K562 (cell line): Measurements from ENCODE around the gene RFC2. TPM values are rescaled to one million over a fixed set of nuclear protein-coding genes. Genes with fewer than 3 reads are reported as not detected.
A peak's percentile ranks its signal among the peaks of the same experiment; 100 is the strongest.

Source experiments
- ATAC-seq: fragments of 200-7000 bp; cut with Tn5 transposase; 3 replicates; pipeline ENCODE4 v1.9.1; 2020; ENCODE audit warnings: moderate library complexity
- BruUV-seq: library from RNA; stranded (reverse); fragments of 400-500 nt; replicated peaks from 2 replicates; lab custom pipeline; 2021; lab: Mats Ljungman, UMichigan
- CTCF ChIA-PET: fragments of 300-600 bp; formaldehyde crosslinking; extraction: SDS; loops from one replicate; lab custom pipeline; 2021; ENCODE audit warnings: low intra/inter-chr PET ratio; lab: Yijun Ruan, JAX
- POLR2A ChIA-PET: fragments of 300-600, 350-650 bp; sonication (Branson Sonifier 250); formaldehyde crosslinking; extraction: SDS; loops from one replicate; lab custom pipeline; 2021; ENCODE audit warnings: antibody characterized with exemption, inconsistent platforms; lab: Yijun Ruan, JAX
- DNase-seq, 4 experiments: peaks; one replicate each; pipeline versions ENCODE4 v3.0.0 to v3.0.0-alpha.2; 2011 to 2018; ENCODE audit warnings: low spot score in 3 of 4, mixed read lengths in 3 of 4; ENCODE audit errors: extremely low read depth in 1 of 4
- FAIRE-seq: peaks from 2 replicates; lab custom pipeline; 2011; peaks lifted over from hg19 to GRCh38; lab: Jason Lieb, UNC
- H2AFZ ChIP-seq: 2 replicates; pipeline ENCODE4 v1.6.0; 2011; ENCODE audit warnings: low read depth, low read length, control low read depth, inconsistent platforms
- H3K27ac ChIP-seq: fragments of 200-600 bp; 3 replicates; pipeline ENCODE4 v1.8.0; 2011; ENCODE audit warnings: low read depth, mild to moderate bottlenecking, control low read depth, inconsistent platforms, low read length, moderate library complexity, mixed read lengths; ENCODE audit errors: extremely low read depth
- H3K27me3 ChIP-seq, 2 experiments: fragments of 300-600 bp in 1 of 2; 2 replicates in 1 of 2; 3 replicates in 1 of 2; pipeline versions ENCODE4 v1.6.0 to v1.8.0; 2011; ENCODE audit warnings: inconsistent platforms in 2 of 2, low read length in 2 of 2, mild to moderate bottlenecking in 1 of 2, mixed read lengths in 1 of 2, moderate library complexity in 1 of 2; ENCODE audit not compliant: control insufficient read depth in 2 of 2, insufficient read depth in 2 of 2
- H3K36me3 ChIP-seq: fragments of 300-600 bp; 3 replicates; pipeline ENCODE4 v1.8.0; 2011; ENCODE audit warnings: mild to moderate bottlenecking, low read length, inconsistent platforms; ENCODE audit not compliant: control insufficient read depth, insufficient read depth
- H3K4me1 ChIP-seq, 2 experiments: fragments of 200-600 bp in 1 of 2; replicated peaks in 1 of 2; 2 replicates in 1 of 2; 3 replicates in 1 of 2; pipeline versions ENCODE4 v1.5.1 to v1.8.0; 2011; ENCODE audit warnings: inconsistent platforms in 2 of 2, low read length in 2 of 2, mild to moderate bottlenecking in 1 of 2, mixed read lengths in 1 of 2, moderate library complexity in 1 of 2; ENCODE audit not compliant: control insufficient read depth in 2 of 2, insufficient read depth in 2 of 2
- H3K4me2 ChIP-seq: 2 replicates; pipeline ENCODE4 v1.6.1; 2011; ENCODE audit warnings: low read length, control low read depth, inconsistent platforms, mixed read lengths; ENCODE audit not compliant: insufficient read depth
- H3K4me3 ChIP-seq: fragments of 200-600 bp; sonication (generic), shearing (Covaris generic); 2 replicates; pipeline ENCODE4 v1.5.1; 2016; ENCODE audit warnings: control low read depth, inconsistent platforms
- H3K79me2 ChIP-seq: fragments of 200-600 bp; 3 replicates; pipeline ENCODE4 v1.8.0; 2011; ENCODE audit warnings: low read length, inconsistent platforms; ENCODE audit not compliant: control insufficient read depth, insufficient read depth
- H3K9ac ChIP-seq, 2 experiments: 2 replicates each; pipeline versions ENCODE4 v1.6.0 to v1.6.1; 2011; ENCODE audit warnings: low read depth in 2 of 2, low read length in 2 of 2, control low read depth in 1 of 2, inconsistent platforms in 1 of 2, mild to moderate bottlenecking in 1 of 2, mixed read lengths in 1 of 2; ENCODE audit not compliant: insufficient read depth in 1 of 2
- H3K9me1 ChIP-seq: one replicate; pipeline ENCODE4 v1.6.0; 2011; ENCODE audit warnings: inconsistent platforms, mild to moderate bottlenecking, low read length, moderate library complexity; ENCODE audit not compliant: control insufficient read depth, insufficient read depth
- H3K9me3 ChIP-seq: replicated peaks from 2 replicates; pipeline ENCODE4 v1.5.1; 2011; ENCODE audit warnings: low read depth, low read length, inconsistent platforms; ENCODE audit not compliant: control insufficient read depth, insufficient read depth
- H4K20me1 ChIP-seq: replicated peaks from 2 replicates; pipeline ENCODE4 v1.6.1; 2011; ENCODE audit warnings: low read length, inconsistent platforms, mixed read lengths; ENCODE audit not compliant: control insufficient read depth, insufficient read depth
- CTBP1 ChIP-seq: fragments of 450-650 bp; IDR thresholded peaks from 2 replicates; pipeline ENCODE4 v1.6.1; 2016; ENCODE audit warnings: borderline replicate concordance
- HNRNPLL ChIP-seq: fragments of 200-400 bp; formaldehyde crosslinking; IDR thresholded peaks from 2 replicates; pipeline ENCODE4 v1.6.1; 2017; ENCODE audit warnings: low read length, low read depth, mild to moderate bottlenecking; ENCODE audit not compliant: poor library complexity, severe bottlenecking
- ZEB2 ChIP-seq: fragments of 450-650 bp; IDR thresholded peaks from 2 replicates; pipeline ENCODE4 v1.6.1; 2016
- ZNF239 ChIP-seq: fragments of 250-450 bp; sonication (Bioruptor Pico); IDR thresholded peaks from 2 replicates; pipeline ENCODE4 v1.4.0; 2020; ENCODE audit warnings: mild to moderate bottlenecking
- whole genome bisulfite sequencing: fragments of 100-300 bp; shearing (Covaris generic); methylation state at CpG from one replicate; pipeline ENCODE4 v1.1.6; 2016; ENCODE audit warnings: low coverage, mixed read lengths; ENCODE audit not compliant: insufficient coverage; ENCODE audit errors: missing lambda C conversion rate; 5-methylcytosine and 5-hydroxymethylcytosine counted together
- in situ Hi-C: fragments of 300-500 bp; cut with MboI; formaldehyde crosslinking; loops from 4 replicates; pipeline ENCODE4 v1.15.0; 2018; ENCODE audit warnings: inconsistent platforms, mixed read lengths
- intact Hi-C: fragments of 100-400 bp; cut with micrococcal nuclease; formaldehyde crosslinking; loops from 2 replicates; pipeline ENCODE4 v1.14.2; 2022
- polyA plus RNA-seq, 8 experiments: library from polyadenylated mRNA; depleted of rRNA in 4 of 8; stranded (reverse) in 5 of 8; unstranded in 3 of 8; fragments of >200 nt; fragmentation: Nextera tagmentation in 2 of 8; fragmentation: Illumina TruSeq in 1 of 8; extraction: Ambion mirVana in 2 of 8; extraction: Trizol in 1 of 8; gene quantifications; 2 replicates each; pipeline versions ENCODE4 v1.2.1 to v1.2.3, GENCODE V29; 2011 to 2014; ENCODE audit warnings: inconsistent platforms in 1 of 8, missing spikeins in 1 of 8
- total RNA-seq, 7 experiments: library from RNA; depleted of rRNA in 6 of 7; stranded (reverse); fragments of >200 nt in 6 of 7; fragmentation: Illumina TruSeq in 2 of 7; extraction: Trizol in 2 of 7; gene quantifications; 2 replicates each; pipeline versions ENCODE4 v1.2.1 to v1.2.3, GENCODE V29; 2011 to 2021; ENCODE audit warnings: low replicate concordance in 1 of 7
- TF ChIP-seq, protein P1 (sequence below): fragments of 250-450 bp; sonication (Bioruptor Pico); IDR thresholded peaks from 2 replicates; pipeline ENCODE4 v1.5.0; 2021; ENCODE audit warnings: mild to moderate bottlenecking, borderline replicate concordance

RFC2 gene
- total and polyA plus RNA-seq, 9 of the 15 experiments (the other 6 are each of a cell fraction or from before 2014, with no cell fraction given), result 32.5 to 161 (median 102) TPM

DNA sequence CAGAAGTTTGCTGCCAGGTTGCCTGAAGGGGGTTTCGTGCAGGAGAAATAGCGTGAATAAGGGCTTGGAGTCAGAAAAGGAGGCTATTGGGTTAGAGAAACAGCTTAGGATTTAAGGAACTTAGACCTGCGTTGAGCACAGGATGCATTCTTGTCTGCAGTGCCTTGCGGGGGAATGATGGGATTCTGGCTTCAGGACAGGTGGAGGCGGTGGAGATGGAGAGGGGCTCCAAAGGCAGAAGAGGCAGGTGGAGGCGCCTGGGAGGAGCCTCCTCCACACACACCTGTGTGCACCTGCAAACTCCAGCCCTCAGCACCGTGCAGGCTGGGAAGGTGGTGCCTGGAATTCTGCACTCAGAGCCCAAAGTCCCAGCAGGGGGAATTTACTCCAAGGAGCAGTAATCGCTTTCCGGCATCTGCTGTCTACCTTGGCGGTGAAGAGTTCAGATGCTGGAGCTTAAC lies 36.8 kb upstream of the RFC2 start:
- no peaks in the 10 kb centered on the region for H3K79me2 ChIP-seq
- DNase-seq (no peak), FAIRE-seq (no peak), ATAC-seq (no peak)
- H2AFZ ChIP-seq, result no peak overlapping the region
- intact Hi-C loops, result loop anchor here (5.0 kb wide), 1 partner anchor 101 kb away; no protein-coding TSS in a partner anchor
- BruUV-seq, result no TSS peak
- H3K36me3 ChIP-seq, result no peaks in the 10 kb centered on the region
- ChIA-PET CTCF (no interaction called here), POLR2A (interaction anchor here (1.4 kb wide), 1 partner anchor 36 kb away, joined by 6 read pairs; no protein-coding TSS in a partner anchor)
- H4K20me1 ChIP-seq, result no peaks in the 10 kb centered on the region; the same call in 1 of the 2 replicates
- peaks cover 3 to 30% of the 10 kb centered on the region in 2 experiments; a peak in 4 of 5 replicates for H3K27me3 ChIP-seq
- H3K9ac ChIP-seq, result no peak overlapping the region
- in situ Hi-C loops, result no loop called here
- no peaks in the 10 kb centered on the region for H3K9me1 ChIP-seq
- no peak overlapping the region for H3K27ac ChIP-seq
- no peaks in the 10 kb centered on the region for H3K9me3 ChIP-seq
- H3K4me3 ChIP-seq, result no peak overlapping the region
- H3K4me2 ChIP-seq, result no peak overlapping the region
- TF ChIP-seq ZEB2 (0 out of 2 replicates have a peak, but pooled peaks have one; percentile 49), ZNF239 (CRISPR knock-in tag) (no peak), HNRNPLL (peak; percentile 1), CTBP1 (peak; percentile 21; the same call in 1 of the 2 replicates)
- TF ChIP-seq, protein P1, sequence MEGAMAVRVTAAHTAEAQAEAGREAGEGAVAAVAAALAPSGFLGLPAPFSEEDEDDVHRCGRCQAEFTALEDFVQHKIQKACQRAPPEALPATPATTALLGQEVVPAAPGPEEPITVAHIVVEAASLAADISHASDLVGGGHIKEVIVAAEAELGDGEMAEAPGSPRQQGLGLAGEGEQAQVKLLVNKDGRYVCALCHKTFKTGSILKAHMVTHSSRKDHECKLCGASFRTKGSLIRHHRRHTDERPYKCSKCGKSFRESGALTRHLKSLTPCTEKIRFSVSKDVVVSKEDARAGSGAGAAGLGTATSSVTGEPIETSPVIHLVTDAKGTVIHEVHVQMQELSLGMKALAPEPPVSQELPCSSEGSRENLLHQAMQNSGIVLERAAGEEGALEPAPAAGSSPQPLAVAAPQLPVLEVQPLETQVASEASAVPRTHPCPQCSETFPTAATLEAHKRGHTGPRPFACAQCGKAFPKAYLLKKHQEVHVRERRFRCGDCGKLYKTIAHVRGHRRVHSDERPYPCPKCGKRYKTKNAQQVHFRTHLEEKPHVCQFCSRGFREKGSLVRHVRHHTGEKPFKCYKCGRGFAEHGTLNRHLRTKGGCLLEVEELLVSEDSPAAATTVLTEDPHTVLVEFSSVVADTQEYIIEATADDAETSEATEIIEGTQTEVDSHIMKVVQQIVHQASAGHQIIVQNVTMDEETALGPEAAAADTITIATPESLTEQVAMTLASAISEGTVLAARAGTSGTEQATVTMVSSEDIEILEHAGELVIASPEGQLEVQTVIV (CRISPR knock-in tag), result no peak
- WGBS, result 22% methylated on average over 10 of the region's 10 CpGs
- peaks cover 20 to 37% of the 10 kb centered on the region in 2 experiments for H3K4me1 ChIP-seq
